ENCODE results near the gene SMAP1. TPM values are rescaled to one million over a fixed set of nuclear protein-coding genes. Genes with fewer than 3 reads are reported as not detected.

The SMAP1 gene
- total and polyA plus RNA-seq, 5 donors from 2014 or later = 17.5 to 35.2 (median 28.3) TPM

GRCh38 chr6:70667256-70667710 lies 400 bp upstream of the SMAP1 start:
- H3K27ac Mint-ChIP-seq = peak overlapping the region; percentile 89 to 97 (median 96)
- peak overlapping the region; percentile 86 to 94 (median 91) for H3K4me3 Mint-ChIP-seq
- H3K36me3 Mint-ChIP-seq = no peaks in the 10 kb centered on the region
- DNase-seq = no peak
- Histone ChIP-seq H3K36me3 (ENCODE audit: control insufficient read depth, insufficient read depth, low read length) (no peaks in the 10 kb centered on the region), H3K9me3 (ENCODE audit: control insufficient read depth in 2 of 2, low read length in 2 of 2) (no peaks in the 10 kb centered on the region), H3K4me1 (ENCODE audit: control insufficient read depth, insufficient read depth, low read length, poor library complexity, severe bottlenecking) (peaks cover 34% of the 10 kb centered on the region), H3K27ac (ENCODE audit: insufficient read depth, low read length, poor library complexity, severe bottlenecking) (peak overlapping the region; percentile 80), H3K27me3 (ENCODE audit: control insufficient read depth, insufficient read depth, low read length) (no peaks in the 10 kb centered on the region), H3K4me3 (ENCODE audit: low read depth, low read length) (peak overlapping the region; percentile 85)
- H3K9me3 Mint-ChIP-seq = peaks cover 0 to 1% (median 0%) of the 10 kb centered on the region in 7 donors
- H3K27me3 Mint-ChIP-seq = peaks cover 9% of the 10 kb centered on the region
- no peak for ATAC-seq (ENCODE audit: low read depth in 2 of 2)
- peaks cover 40 to 47% (median 44%) of the 10 kb centered on the region in 4 donors for H3K4me1 Mint-ChIP-seq

DNA sequence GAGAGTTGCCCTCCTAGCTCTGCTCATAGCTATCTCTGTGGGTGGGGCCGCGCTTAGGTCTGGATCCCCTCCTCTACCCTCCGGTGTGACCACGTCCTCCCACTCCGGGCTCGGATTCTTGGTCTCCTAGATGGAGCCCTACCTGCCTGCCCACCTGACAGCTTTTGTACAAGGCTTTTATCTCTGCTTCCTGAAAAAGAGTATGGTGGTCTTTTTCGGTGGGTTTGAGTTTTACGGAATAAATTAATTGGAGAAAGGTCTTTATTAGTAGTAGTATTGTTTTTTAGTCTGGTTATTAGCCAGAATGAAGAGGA lies 773 bp downstream of the SMAP1 start:
- no peaks in the 10 kb centered on the region for H3K36me3 Mint-ChIP-seq
- H3K4me3 Mint-ChIP-seq = peak overlapping the region; percentile 86 to 96 (median 91)
- ATAC-seq (ENCODE audit: low read depth in 2 of 2) (no peak), DNase-seq (peak; percentile 33 to 42 (median 39))
- peaks cover 0 to 1% (median 0%) of the 10 kb centered on the region in 7 donors for H3K9me3 Mint-ChIP-seq
- H3K4me1 Mint-ChIP-seq = peaks cover 44 to 58% (median 54%) of the 10 kb centered on the region in 4 donors
- peaks cover 9% of the 10 kb centered on the region for H3K27me3 Mint-ChIP-seq
- Histone ChIP-seq H3K4me1 (ENCODE audit: control insufficient read depth, insufficient read depth, low read length, poor library complexity, severe bottlenecking) (peaks cover 45% of the 10 kb centered on the region), H3K27me3 (ENCODE audit: control insufficient read depth, insufficient read depth, low read length) (no peaks in the 10 kb centered on the region), H3K36me3 (ENCODE audit: control insufficient read depth, insufficient read depth, low read length) (no peaks in the 10 kb centered on the region), H3K27ac (ENCODE audit: insufficient read depth, low read length, poor library complexity, severe bottlenecking) (peak overlapping the region; percentile 80), H3K4me3 (ENCODE audit: low read depth, low read length) (peak overlapping the region; percentile 84), H3K9me3 (ENCODE audit: control insufficient read depth in 2 of 2, low read length in 2 of 2) (no peaks in the 10 kb centered on the region)
- H3K27ac Mint-ChIP-seq = peak overlapping the region; percentile 72 to 89 (median 86)

DNA sequence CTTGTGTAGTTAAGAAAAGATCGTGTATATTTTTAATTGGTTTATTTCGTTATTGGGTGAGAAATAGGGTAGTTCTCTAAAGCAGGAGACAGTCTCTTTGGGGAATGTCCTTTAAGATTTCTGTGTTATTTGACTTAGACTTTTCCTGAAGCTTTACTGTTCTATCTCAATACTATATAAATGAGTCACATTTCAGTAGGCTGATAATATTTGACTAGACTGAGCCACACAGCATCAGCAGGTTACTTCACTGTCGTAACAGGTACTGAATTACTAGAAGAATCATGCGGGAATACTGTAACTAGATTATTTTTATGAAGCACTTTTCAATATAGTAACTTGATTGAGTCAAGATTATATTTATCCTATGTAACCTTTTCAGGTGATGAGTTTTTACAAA lies 1.4 kb downstream of the SMAP1 start:
- Histone ChIP-seq H3K36me3 (ENCODE audit: control insufficient read depth, insufficient read depth, low read length) (no peaks in the 10 kb centered on the region), H3K4me3 (ENCODE audit: low read depth, low read length) (peak overlapping the region; percentile 84), H3K9me3 (ENCODE audit: control insufficient read depth in 2 of 2, low read length in 2 of 2) (no peaks in the 10 kb centered on the region), H3K27me3 (ENCODE audit: control insufficient read depth, insufficient read depth, low read length) (no peaks in the 10 kb centered on the region), H3K4me1 (ENCODE audit: control insufficient read depth, insufficient read depth, low read length, poor library complexity, severe bottlenecking) (peaks cover 47% of the 10 kb centered on the region), H3K27ac (ENCODE audit: insufficient read depth, low read length, poor library complexity, severe bottlenecking) (no peak overlapping the region)
- peak overlapping the region; percentile 86 to 96 (median 91) for H3K4me3 Mint-ChIP-seq
- H3K4me1 Mint-ChIP-seq = peaks cover 49 to 65% (median 58%) of the 10 kb centered on the region in 4 donors
- no peak for ATAC-seq (ENCODE audit: low read depth in 2 of 2)
- peaks cover 9% of the 10 kb centered on the region for H3K27me3 Mint-ChIP-seq
- peak overlapping the region in 2 of 3 donors; percentile 86 to 89 for H3K27ac Mint-ChIP-seq
- H3K9me3 Mint-ChIP-seq = peaks cover 0 to 1% (median 0%) of the 10 kb centered on the region in 7 donors
- DNase-seq = no peak
- H3K36me3 Mint-ChIP-seq = no peaks in the 10 kb centered on the region

GRCh38 chr6:70672549-70672948 lies 4.9 kb downstream of the SMAP1 start:
- H3K27me3 Mint-ChIP-seq = peaks cover 5% of the 10 kb centered on the region
- H3K36me3 ChIP-seq (ENCODE audit: control insufficient read depth, insufficient read depth, low read length) = no peaks in the 10 kb centered on the region
- H3K4me1 Mint-ChIP-seq = peaks cover 43 to 67% (median 62%) of the 10 kb centered on the region in 4 donors
- no peaks in the 10 kb centered on the region for H3K9me3 ChIP-seq (ENCODE audit: control insufficient read depth in 2 of 2, low read length in 2 of 2)
- H3K9me3 Mint-ChIP-seq = no peaks in the 10 kb centered on the region
- H3K4me3 ChIP-seq (ENCODE audit: low read depth, low read length) = no peak overlapping the region
- peak overlapping the region in 2 of 3 donors; percentile 2 to 72 for H3K27ac Mint-ChIP-seq
- H3K27me3 ChIP-seq (ENCODE audit: control insufficient read depth, insufficient read depth, low read length) = no peaks in the 10 kb centered on the region
- no peak for ATAC-seq (ENCODE audit: low read depth in 2 of 2)
- no peak for DNase-seq
- H3K4me1 ChIP-seq (ENCODE audit: control insufficient read depth, insufficient read depth, low read length, poor library complexity, severe bottlenecking) = peaks cover 40% of the 10 kb centered on the region
- peak overlapping the region in 3 of 4 donors; percentile 24 to 89 (median 29) for H3K4me3 Mint-ChIP-seq
- no peak overlapping the region for H3K27ac ChIP-seq (ENCODE audit: insufficient read depth, low read length, poor library complexity, severe bottlenecking)
- H3K36me3 Mint-ChIP-seq = no peaks in the 10 kb centered on the region

GRCh38 chr6:70673054-70673453 lies 5.4 kb downstream of the SMAP1 start:
- H3K9me3 Mint-ChIP-seq = no peaks in the 10 kb centered on the region
- H3K36me3 ChIP-seq (ENCODE audit: control insufficient read depth, insufficient read depth, low read length) = no peaks in the 10 kb centered on the region
- DNase-seq (no peak), ATAC-seq (ENCODE audit: low read depth in 2 of 2) (no peak)
- H3K4me3 Mint-ChIP-seq = peak overlapping the region in 2 of 4 donors; percentile 3 to 29
- H3K4me1 Mint-ChIP-seq = peaks cover 44 to 70% (median 63%) of the 10 kb centered on the region in 4 donors
- peak overlapping the region; percentile 1 to 72 (median 2) for H3K27ac Mint-ChIP-seq
- peaks cover 38% of the 10 kb centered on the region for H3K4me1 ChIP-seq (ENCODE audit: control insufficient read depth, insufficient read depth, low read length, poor library complexity, severe bottlenecking)
- no peaks in the 10 kb centered on the region for H3K36me3 Mint-ChIP-seq
- no peaks in the 10 kb centered on the region for H3K9me3 ChIP-seq (ENCODE audit: control insufficient read depth in 2 of 2, low read length in 2 of 2)
- peaks cover 5% of the 10 kb centered on the region for H3K27me3 Mint-ChIP-seq
- H3K27me3 ChIP-seq (ENCODE audit: control insufficient read depth, insufficient read depth, low read length) = no peaks in the 10 kb centered on the region
- no peak overlapping the region for H3K4me3 ChIP-seq (ENCODE audit: low read depth, low read length)
- no peak overlapping the region for H3K27ac ChIP-seq (ENCODE audit: insufficient read depth, low read length, poor library complexity, severe bottlenecking)

- H3K36me3 Mint-ChIP-seq = no peaks in the 10 kb centered on the region
- no peaks in the 10 kb centered on the region for H3K9me3 ChIP-seq (ENCODE audit: control insufficient read depth in 2 of 2, low read length in 2 of 2)
- H3K27me3 ChIP-seq (ENCODE audit: control insufficient read depth, insufficient read depth, low read length) = no peaks in the 10 kb centered on the region
- peak in 1 of 2 donors; percentile 57 for ATAC-seq (ENCODE audit: low read depth in 2 of 2)
- peak overlapping the region in 1 of 4 donors; percentile 71 for H3K4me3 Mint-ChIP-seq
- no peak overlapping the region for H3K4me3 ChIP-seq (ENCODE audit: low read depth, low read length)
- peaks cover 3% of the 10 kb centered on the region for H3K27me3 Mint-ChIP-seq
- H3K4me1 ChIP-seq (ENCODE audit: control insufficient read depth, insufficient read depth, low read length, poor library complexity, severe bottlenecking) = peaks cover 33% of the 10 kb centered on the region
- H3K27ac ChIP-seq (ENCODE audit: insufficient read depth, low read length, poor library complexity, severe bottlenecking) = no peak overlapping the region
- DNase-seq = peak in 1 of 3 donors; percentile 34
- H3K9me3 Mint-ChIP-seq = no peaks in the 10 kb centered on the region
- peaks cover 46 to 72% (median 63%) of the 10 kb centered on the region in 4 donors for H3K4me1 Mint-ChIP-seq
- no peaks in the 10 kb centered on the region for H3K36me3 ChIP-seq (ENCODE audit: control insufficient read depth, insufficient read depth, low read length)
- no peak overlapping the region for H3K27ac Mint-ChIP-seq
Observed at GRCh38 chr6:70673601-70674000, 5.9 kb downstream of the SMAP1 start.

DNA sequence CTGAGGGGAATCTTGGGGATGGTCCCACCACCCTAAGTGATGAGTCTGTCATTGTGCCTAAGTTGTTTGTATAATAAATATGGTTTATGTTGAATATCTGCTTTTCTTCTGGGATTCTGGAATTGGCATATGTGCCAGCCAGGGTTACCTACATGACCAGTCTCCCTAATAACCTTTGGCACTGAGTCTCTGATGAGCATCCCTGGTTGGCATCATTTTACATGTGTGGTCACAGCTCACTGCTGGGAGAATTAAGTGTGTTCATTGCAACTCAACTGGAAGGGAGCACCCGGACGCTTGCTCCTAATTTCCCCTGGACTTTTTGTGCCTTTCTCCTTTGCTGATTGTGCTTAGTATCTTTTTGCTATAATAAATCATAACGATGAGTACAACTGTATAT lies 8.1 kb downstream of the SMAP1 start:
- H3K36me3 Mint-ChIP-seq = no peaks in the 10 kb centered on the region
- no peaks in the 10 kb centered on the region for H3K9me3 Mint-ChIP-seq
- ATAC-seq (ENCODE audit: low read depth in 2 of 2) = no peak
- Histone ChIP-seq H3K36me3 (ENCODE audit: control insufficient read depth, insufficient read depth, low read length) (no peaks in the 10 kb centered on the region), H3K4me3 (ENCODE audit: low read depth, low read length) (no peak overlapping the region), H3K9me3 (ENCODE audit: control insufficient read depth in 2 of 2, low read length in 2 of 2) (no peaks in the 10 kb centered on the region), H3K4me1 (ENCODE audit: control insufficient read depth, insufficient read depth, low read length, poor library complexity, severe bottlenecking) (peaks cover 17% of the 10 kb centered on the region), H3K27ac (ENCODE audit: insufficient read depth, low read length, poor library complexity, severe bottlenecking) (no peak overlapping the region), H3K27me3 (ENCODE audit: control insufficient read depth, insufficient read depth, low read length) (no peaks in the 10 kb centered on the region)
- peak overlapping the region in 2 of 3 donors; percentile 6 to 44 for H3K27ac Mint-ChIP-seq
- peaks cover 37 to 60% (median 51%) of the 10 kb centered on the region in 4 donors for H3K4me1 Mint-ChIP-seq
- no peak for DNase-seq
- H3K27me3 Mint-ChIP-seq = no peaks in the 10 kb centered on the region
- no peak overlapping the region for H3K4me3 Mint-ChIP-seq

GRCh38 chr6:70676821-70677220 lies 9.1 kb downstream of the SMAP1 start:
- Mint-ChIP-seq H3K9me3 (no peaks in the 10 kb centered on the region), H3K4me3 (no peak overlapping the region), H3K36me3 (peaks cover 4% of the 10 kb centered on the region), H3K4me1 (peaks cover 35 to 57% (median 47%) of the 10 kb centered on the region in 4 donors), H3K27ac (no peak overlapping the region), H3K27me3 (no peaks in the 10 kb centered on the region)
- H3K27ac ChIP-seq (ENCODE audit: insufficient read depth, low read length, poor library complexity, severe bottlenecking) = no peak overlapping the region
- H3K27me3 ChIP-seq (ENCODE audit: control insufficient read depth, insufficient read depth, low read length) = no peaks in the 10 kb centered on the region
- H3K4me3 ChIP-seq (ENCODE audit: low read depth, low read length) = no peak overlapping the region
- H3K4me1 ChIP-seq (ENCODE audit: control insufficient read depth, insufficient read depth, low read length, poor library complexity, severe bottlenecking) = peaks cover 17% of the 10 kb centered on the region
- H3K36me3 ChIP-seq (ENCODE audit: control insufficient read depth, insufficient read depth, low read length) = no peaks in the 10 kb centered on the region
- ATAC-seq (ENCODE audit: low read depth in 2 of 2) (no peak), DNase-seq (no peak)
- no peaks in the 10 kb centered on the region for H3K9me3 ChIP-seq (ENCODE audit: control insufficient read depth in 2 of 2, low read length in 2 of 2)

Measured in CD4-positive, CD25-positive, alpha-beta regulatory T cell (primary cell).